PC-3 (cell line): Measurements from ENCODE around the gene ADIG. TPM values are rescaled to one million over a fixed set of nuclear protein-coding genes. Genes with fewer than 3 reads are reported as not detected.

Experiments used
- ATAC-seq: fragments of 200-7000 bp; cut with Tn5 transposase; 2 replicates; pipeline ENCODE4 v1.9.1; 2020; ENCODE audit warnings: mild to moderate bottlenecking, moderate library complexity
- BruUV-seq: library from RNA; stranded (reverse); fragments of 400-500 nt; replicated peaks from 2 replicates; lab custom pipeline; 2021; lab: Mats Ljungman, UMichigan
- CTCF ChIA-PET: fragments of 300-600 bp; sonication (Branson Sonifier 250); formaldehyde crosslinking; loops from one replicate; lab custom pipeline; 2022; ENCODE audit warnings: antibody characterized with exemption; lab: Charles Lee
- POLR2A ChIA-PET: fragments of 300-600 bp; sonication (Branson Sonifier 250); formaldehyde crosslinking; loops from one replicate; lab custom pipeline; 2022; ENCODE audit warnings: antibody characterized with exemption; ENCODE audit not compliant: unreplicated experiment; lab: Charles Lee
- DNase-seq: peaks from one replicate; pipeline ENCODE4 v3.0.0-alpha.2; 2015
- H2AFZ ChIP-seq: fragments of 300-600 bp; sonication (generic); 2 replicates; pipeline ENCODE4 v1.6.0; 2016; ENCODE audit warnings: antibody characterized with exemption, low read length
- H3F3A ChIP-seq: fragments of 300-600 bp; sonication (generic); one replicate; pipeline ENCODE4 v1.6.0; 2017; ENCODE audit warnings: antibody characterized with exemption, low read length, control low read depth, mild to moderate bottlenecking; ENCODE audit not compliant: unreplicated experiment
- H3K27ac ChIP-seq: fragments of 300-600 bp; sonication (generic); 2 replicates; pipeline ENCODE4 v1.5.1; 2016; ENCODE audit warnings: mild to moderate bottlenecking, low read length
- H3K27me3 ChIP-seq: fragments of 300-600 bp; sonication (generic); 2 replicates; pipeline ENCODE4 v1.6.1; 2016; ENCODE audit warnings: low read length, mixed read lengths
- H3K36me3 ChIP-seq: fragments of 300-600 bp; sonication (generic); 2 replicates; pipeline ENCODE4 v1.6.1; 2016; ENCODE audit warnings: low read depth, mixed run types, low read length, mixed read lengths
- H3K4me1 ChIP-seq: fragments of 300-600 bp; sonication (generic); 2 replicates; pipeline ENCODE4 v1.5.1; 2016; ENCODE audit warnings: low read length; ENCODE audit not compliant: insufficient read depth
- H3K4me2 ChIP-seq: fragments of 300-600 bp; sonication (generic); 2 replicates; pipeline ENCODE4 v1.6.0; 2016; ENCODE audit warnings: low read length
- H3K4me3 ChIP-seq: fragments of 300-600 bp; sonication (generic); 2 replicates; pipeline ENCODE4 v1.5.1; 2016; ENCODE audit warnings: mild to moderate bottlenecking, low read length, mixed read lengths
- H3K79me2 ChIP-seq: fragments of 300-600 bp; sonication (generic); 2 replicates; pipeline ENCODE4 v1.6.1; 2017; ENCODE audit warnings: low read length, mixed read lengths
- H3K9ac ChIP-seq: fragments of 300-600 bp; sonication (generic); 2 replicates; pipeline ENCODE4 v1.6.0; 2016; ENCODE audit warnings: mild to moderate bottlenecking, low read length
- H3K9me2 ChIP-seq: fragments of 300-600 bp; sonication (generic); replicated peaks from 2 replicates; pipeline ENCODE4 v1.6.1; 2016; ENCODE audit warnings: mixed run types, low read length, mixed read lengths
- H3K9me3 ChIP-seq: fragments of 300-600 bp; sonication (generic); 2 replicates; pipeline ENCODE4 v1.6.1; 2016; ENCODE audit warnings: low read length, mixed read lengths
- H4K20me1 ChIP-seq: fragments of 300-600 bp; sonication (generic); 2 replicates; pipeline ENCODE4 v1.6.1; 2016; ENCODE audit warnings: low read length, mixed read lengths
- EZH2 ChIP-seq: fragments of 300-600 bp; sonication (generic); IDR thresholded peaks from one replicate; pipeline ENCODE4 v1.6.1; 2017; ENCODE audit warnings: antibody characterized with exemption, mild to moderate bottlenecking, low read length; ENCODE audit not compliant: unreplicated experiment
- EZH2phosphoT487 ChIP-seq: fragments of 300-600 bp; sonication (generic); IDR thresholded peaks from 2 replicates; pipeline ENCODE4 v1.6.1; 2018; ENCODE audit warnings: mild to moderate bottlenecking, antibody characterized with exemption, low read length, borderline replicate concordance
- intact Hi-C: fragments of 100-400 bp; cut with micrococcal nuclease; formaldehyde crosslinking; loops from 2 replicates; pipeline ENCODE4 v1.9.0; 2023
- total RNA-seq: library from RNA; depleted of rRNA; stranded (reverse); fragments of >200 nt; gene quantifications from 2 replicates; pipeline ENCODE4 v1.2.3, GENCODE V29; 2014
- TF ChIP-seq, protein P1 (sequence below): fragments of 300-600 bp; sonication (generic); conservative IDR thresholded peaks from 2 replicates; pipeline ENCODE4 v1.5.1; 2017; ENCODE audit warnings: antibody characterized with exemption, low read depth, mild to moderate bottlenecking, low read length

ADIG gene
- total RNA-seq, 1 experiment from 2014 or later: not detected

DNA sequence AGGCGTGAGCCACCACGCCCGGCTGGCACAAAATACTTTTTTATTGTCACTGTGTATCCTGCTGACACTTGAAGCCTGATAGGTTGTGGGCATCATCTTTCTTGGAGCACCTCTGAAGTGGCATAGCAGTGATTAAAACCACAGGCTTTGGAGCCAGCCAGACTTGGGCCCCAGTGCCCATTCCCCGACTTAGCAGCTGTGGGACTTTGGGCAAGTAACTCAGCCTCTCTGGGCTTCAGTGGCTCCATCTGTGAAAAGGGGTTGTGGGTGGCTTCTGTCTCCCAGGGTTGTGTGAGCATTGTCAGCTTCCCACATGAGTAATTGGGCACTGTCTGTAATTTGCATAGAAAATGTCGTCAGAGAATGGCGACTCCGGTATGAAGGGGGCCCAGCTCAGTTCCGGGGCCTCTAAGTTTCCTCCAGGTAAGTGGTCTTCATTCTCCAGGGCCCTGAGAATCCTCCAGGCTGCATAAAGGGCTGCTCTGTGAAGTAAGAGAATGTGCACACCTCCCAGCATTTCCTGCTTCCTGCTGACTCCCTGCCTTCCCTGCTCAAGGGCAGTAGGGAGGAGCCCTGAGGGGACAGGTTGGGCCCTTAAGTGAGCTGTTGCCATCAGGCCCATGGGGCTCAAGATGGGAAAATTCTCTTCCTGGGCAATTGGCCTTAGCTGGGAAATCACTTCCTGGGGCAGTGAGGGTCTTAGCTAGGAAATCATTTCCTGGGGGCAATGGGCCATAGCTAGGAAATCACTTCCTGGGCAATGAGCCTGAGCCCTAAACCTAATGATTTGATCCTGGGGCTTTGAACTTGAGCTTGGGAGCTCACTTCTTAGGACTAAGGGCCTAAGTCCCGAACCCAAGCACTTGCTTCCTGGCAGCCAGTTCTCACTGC, 47.8 kb downstream of the ADIG start:
- POLR2A ChIA-PET: no interaction called here
- Histone ChIP-seq H3F3A (no peaks in the 10 kb centered on the region), H3K4me2 (no peak overlapping the region), H3K36me3 (no peaks in the 10 kb centered on the region), H3K79me2 (no peaks in the 10 kb centered on the region), H3K4me3 (no peak overlapping the region), H3K4me1 (no peaks in the 10 kb centered on the region), H3K9me3 (no peaks in the 10 kb centered on the region), H3K9ac (no peak overlapping the region), H4K20me1 (no peaks in the 10 kb centered on the region), H2AFZ (peak overlapping the region; percentile 37), H3K27me3 (no peaks in the 10 kb centered on the region), H3K9me2 (no peaks in the 10 kb centered on the region), H3K27ac (no peak overlapping the region)
- peak; percentile 52; the same call in 1 of the 2 replicates for ATAC-seq
- peak; percentile 14 for DNase-seq
- CTCF ChIA-PET: interaction anchor here (0.6 kb wide), 1 partner anchor 55 kb away, joined by 5 read pairs; no protein-coding TSS in a partner anchor
- TF ChIP-seq, protein P1, sequence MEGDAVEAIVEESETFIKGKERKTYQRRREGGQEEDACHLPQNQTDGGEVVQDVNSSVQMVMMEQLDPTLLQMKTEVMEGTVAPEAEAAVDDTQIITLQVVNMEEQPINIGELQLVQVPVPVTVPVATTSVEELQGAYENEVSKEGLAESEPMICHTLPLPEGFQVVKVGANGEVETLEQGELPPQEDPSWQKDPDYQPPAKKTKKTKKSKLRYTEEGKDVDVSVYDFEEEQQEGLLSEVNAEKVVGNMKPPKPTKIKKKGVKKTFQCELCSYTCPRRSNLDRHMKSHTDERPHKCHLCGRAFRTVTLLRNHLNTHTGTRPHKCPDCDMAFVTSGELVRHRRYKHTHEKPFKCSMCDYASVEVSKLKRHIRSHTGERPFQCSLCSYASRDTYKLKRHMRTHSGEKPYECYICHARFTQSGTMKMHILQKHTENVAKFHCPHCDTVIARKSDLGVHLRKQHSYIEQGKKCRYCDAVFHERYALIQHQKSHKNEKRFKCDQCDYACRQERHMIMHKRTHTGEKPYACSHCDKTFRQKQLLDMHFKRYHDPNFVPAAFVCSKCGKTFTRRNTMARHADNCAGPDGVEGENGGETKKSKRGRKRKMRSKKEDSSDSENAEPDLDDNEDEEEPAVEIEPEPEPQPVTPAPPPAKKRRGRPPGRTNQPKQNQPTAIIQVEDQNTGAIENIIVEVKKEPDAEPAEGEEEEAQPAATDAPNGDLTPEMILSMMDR: no peak
- no peak for TF ChIP-seq EZH2
- no peak for TF ChIP-seq EZH2phosphoT487
- intact Hi-C loops: no loop called here
- no TSS peak for BruUV-seq

DNA sequence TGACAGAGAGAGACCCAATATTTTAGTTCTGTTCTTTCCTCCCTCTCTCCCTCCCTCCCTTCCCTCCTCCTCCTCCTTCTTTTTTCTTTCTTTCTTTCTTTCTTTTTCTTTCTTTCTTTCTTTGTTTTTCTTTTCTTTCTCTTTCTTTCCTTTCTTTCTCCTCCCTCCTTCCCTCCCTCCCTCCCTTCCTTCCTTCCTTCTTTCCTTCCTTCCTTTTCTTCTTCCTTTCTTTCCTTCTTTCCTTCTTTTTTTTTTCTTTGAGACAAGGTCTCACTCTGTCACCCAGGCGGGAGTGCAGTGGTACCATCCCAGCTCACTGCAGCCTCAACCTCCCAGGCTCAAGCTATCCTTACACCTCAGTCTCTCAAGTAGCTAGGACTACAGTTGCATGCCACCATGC, 49.0 kb downstream of the ADIG start:
- ChIA-PET CTCF (no interaction called here), POLR2A (interaction anchor here (0.9 kb wide), 1 partner anchor 13 kb away, joined by 4 read pairs; no protein-coding TSS in a partner anchor)
- no peaks in the 10 kb centered on the region for H3K27me3 ChIP-seq
- H3K9ac ChIP-seq: no peak overlapping the region
- H3K27ac ChIP-seq: no peak overlapping the region
- no peak for DNase-seq
- no TSS peak for BruUV-seq
- H3K36me3 ChIP-seq: no peaks in the 10 kb centered on the region
- H3K4me3 ChIP-seq: no peak overlapping the region
- H3K9me3 ChIP-seq: no peaks in the 10 kb centered on the region
- no peaks in the 10 kb centered on the region for H4K20me1 ChIP-seq
- no peak overlapping the region for H3K4me2 ChIP-seq
- ATAC-seq: no peak
- no peaks in the 10 kb centered on the region for H3K9me2 ChIP-seq
- intact Hi-C loops: loop anchor here (5.0 kb wide), 1 partner anchor 122 kb away; no protein-coding TSS in a partner anchor
- H3F3A ChIP-seq: no peaks in the 10 kb centered on the region
- no peaks in the 10 kb centered on the region for H3K79me2 ChIP-seq
- TF ChIP-seq EZH2 (no peak), EZH2phosphoT487 (no peak)
- TF ChIP-seq, protein P1: no peak
- no peaks in the 10 kb centered on the region for H3K4me1 ChIP-seq
- H2AFZ ChIP-seq: no peak overlapping the region

DNA sequence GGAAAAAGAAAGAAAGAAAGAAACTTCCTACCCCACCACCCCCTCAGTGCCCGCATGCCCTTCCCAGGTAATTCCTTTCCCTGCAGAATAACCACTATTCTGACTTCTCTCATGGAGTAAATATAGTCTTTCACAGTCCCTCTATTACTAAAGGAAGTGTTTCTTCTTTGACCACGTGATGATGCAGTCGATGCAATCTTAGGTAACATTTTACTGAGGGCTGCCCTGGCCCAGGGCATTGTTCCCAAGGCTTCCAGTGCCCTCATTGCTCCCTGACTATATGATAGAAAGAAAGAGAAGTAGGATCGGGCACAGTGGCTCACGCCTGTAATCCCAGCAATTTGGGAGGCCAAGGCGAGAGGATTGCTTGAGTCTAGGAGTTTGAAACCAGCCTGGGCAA, 49.7 kb downstream of the ADIG start:
- Histone ChIP-seq H3K4me2 (no peak overlapping the region), H3K4me3 (no peak overlapping the region), H3K4me1 (no peaks in the 10 kb centered on the region; the same call in 1 of the 2 replicates), H3K79me2 (no peaks in the 10 kb centered on the region), H3K36me3 (no peaks in the 10 kb centered on the region), H3K27me3 (no peaks in the 10 kb centered on the region), H3K9ac (no peak overlapping the region), H3K9me3 (no peaks in the 10 kb centered on the region), H3F3A (no peaks in the 10 kb centered on the region), H3K27ac (no peak overlapping the region), H4K20me1 (no peaks in the 10 kb centered on the region), H3K9me2 (no peaks in the 10 kb centered on the region), H2AFZ (no peak overlapping the region)
- POLR2A ChIA-PET: interaction anchor here (0.9 kb wide), 1 partner anchor 13 kb away, joined by 4 read pairs; no protein-coding TSS in a partner anchor
- CTCF ChIA-PET: no interaction called here
- intact Hi-C loops: loop anchor here (5.0 kb wide), 1 partner anchor 122 kb away; no protein-coding TSS in a partner anchor
- no peak for TF ChIP-seq EZH2
- no peak for TF ChIP-seq EZH2phosphoT487
- TF ChIP-seq, protein P1: no peak
- ATAC-seq: no peak
- no TSS peak for BruUV-seq
- no peak for DNase-seq
